Ishikawa (cell line): ENCODE data around the gene UNC50.

Experiments used
- CEBPB ChIP-seq: IDR thresholded peaks from 2 replicates; pipeline ENCODE4 v1.6.1; 2012
- CREB1 ChIP-seq: IDR thresholded peaks from 2 replicates; pipeline ENCODE4 v1.6.1; 2012; ENCODE audit warnings: low read depth
- EGR1 ChIP-seq: IDR thresholded peaks from 2 replicates; pipeline ENCODE4 v1.6.1; 2012
- EP300 ChIP-seq: IDR thresholded peaks from 2 replicates; pipeline ENCODE4 v1.6.1; 2012; ENCODE audit warnings: borderline replicate concordance
- FOXM1 ChIP-seq: IDR thresholded peaks from 2 replicates; pipeline ENCODE4 v1.6.1; 2012; ENCODE audit warnings: low read depth, borderline replicate concordance
- MAX ChIP-seq: IDR thresholded peaks from 2 replicates; pipeline ENCODE4 v1.6.1; 2012
- NFIC ChIP-seq: IDR thresholded peaks from 2 replicates; pipeline ENCODE4 v1.6.1; 2012
- RAD21 ChIP-seq: IDR thresholded peaks from 2 replicates; pipeline ENCODE4 v1.6.1; 2012; ENCODE audit warnings: low read depth
- REST ChIP-seq: IDR thresholded peaks from 2 replicates; pipeline ENCODE4 v1.6.1; 2012; ENCODE audit warnings: low read depth, mild to moderate bottlenecking
- TAF1 ChIP-seq: IDR thresholded peaks from 2 replicates; pipeline ENCODE4 v1.6.1; 2012; ENCODE audit warnings: low read depth, mild to moderate bottlenecking
- TCF12 ChIP-seq: IDR thresholded peaks from 2 replicates; pipeline ENCODE4 v1.6.1; 2012; ENCODE audit warnings: low read depth
- TEAD4 ChIP-seq: IDR thresholded peaks from 2 replicates; pipeline ENCODE4 v1.6.1; 2012
- USF1 ChIP-seq: IDR thresholded peaks from 2 replicates; pipeline ENCODE4 v1.6.1; 2012
- YY1 ChIP-seq: IDR thresholded peaks from 2 replicates; pipeline ENCODE4 v1.6.1; 2012; ENCODE audit warnings: low read depth
- ZBTB7A ChIP-seq: IDR thresholded peaks from 2 replicates; pipeline ENCODE4 v1.6.1; 2012; ENCODE audit warnings: low read depth

The UNC50 gene

GRCh38 chr2:98561902-98562695 is 46.3 kb upstream of the UNC50 start:
- TF ChIP-seq USF1: no peak
- TF ChIP-seq TAF1: no peak
- TF ChIP-seq CREB1: no peak

- TF ChIP-seq TEAD4: no peak
- no peak for TF ChIP-seq USF1
- TF ChIP-seq RAD21: no peak
- TF ChIP-seq TAF1: no peak
- no peak for TF ChIP-seq CEBPB
- TF ChIP-seq REST: no peak
Measured at GRCh38 chr2:98563394-98563793, 45.0 kb upstream of the UNC50 start.

GRCh38 chr2:98564541-98565132 is 43.8 kb upstream of the UNC50 start:
- TF ChIP-seq CEBPB: no peak
- TF ChIP-seq EGR1: no peak
- TF ChIP-seq TAF1: no peak

- TF ChIP-seq EP300 (no peak), TEAD4 (no peak), MAX (no peak), EGR1 (no peak), ZBTB7A (no peak), REST (no peak), CREB1 (no peak), FOXM1 (no peak), YY1 (no peak), RAD21 (no peak)
Measured at GRCh38 chr2:98565286-98565860, 43.0 kb upstream of the UNC50 start.

GRCh38 chr2:98565941-98566340 is 42.4 kb upstream of the UNC50 start:
- TF ChIP-seq ZBTB7A (no peak), TEAD4 (no peak), FOXM1 (no peak), NFIC (no peak)

- no peak for TF ChIP-seq TAF1
- no peak for TF ChIP-seq CREB1
- no peak for TF ChIP-seq REST
- no peak for TF ChIP-seq EGR1
- TF ChIP-seq YY1: no peak
- TF ChIP-seq CEBPB: no peak
- TF ChIP-seq TEAD4: no peak
- no peak for TF ChIP-seq NFIC
- no peak for TF ChIP-seq TCF12
- no peak for TF ChIP-seq FOXM1
- no peak for TF ChIP-seq MAX
- TF ChIP-seq USF1: no peak
- TF ChIP-seq RAD21: no peak
- no peak for TF ChIP-seq ZBTB7A
- no peak for TF ChIP-seq EP300
Measured at GRCh38 chr2:98568161-98568956, 40.0 kb upstream of the UNC50 start.
